Endodermal cell (in vitro differentiated cells): ENCODE measurements around the gene INPP5F. TPM values are rescaled to one million over a fixed set of nuclear protein-coding genes. Genes with fewer than 3 reads are reported as not detected.
A peak's percentile ranks its signal among the peaks of the same experiment; 100 is the strongest.

Source experiments
- DNase-seq: peaks from one replicate; pipeline ENCODE4 v3.0.0-alpha.2; 2017
- H3K27ac ChIP-seq: 2 replicates; pipeline ENCODE4 v1.5.1; 2013; ENCODE audit warnings: mild to moderate bottlenecking, low read depth, low read length, moderate library complexity
- H3K27me3 ChIP-seq: 2 replicates; pipeline ENCODE4 v1.6.1; 2013; ENCODE audit warnings: mild to moderate bottlenecking, low read length, moderate library complexity; ENCODE audit not compliant: insufficient read depth, control insufficient read depth, poor library complexity, severe bottlenecking
- H3K36me3 ChIP-seq: 2 replicates; pipeline ENCODE4 v1.7.0; 2013; ENCODE audit warnings: mild to moderate bottlenecking, low read length, moderate library complexity; ENCODE audit not compliant: control insufficient read depth, insufficient read depth
- H3K4me1 ChIP-seq: one replicate; pipeline ENCODE4 v1.7.0; 2013; ENCODE audit warnings: low read length; ENCODE audit not compliant: control insufficient read depth, insufficient read depth
- H3K4me3 ChIP-seq: 2 replicates; pipeline ENCODE4 v1.5.1; 2013; ENCODE audit warnings: mild to moderate bottlenecking, low read length, moderate library complexity
- H3K9ac ChIP-seq: 2 replicates; pipeline ENCODE4 v1.6.1; 2013; ENCODE audit warnings: mild to moderate bottlenecking, low read length, moderate library complexity; ENCODE audit not compliant: poor library complexity, severe bottlenecking; ENCODE audit errors: extremely low read depth
- H3K9me3 ChIP-seq: 2 replicates; pipeline ENCODE4 v1.6.1; 2013; ENCODE audit warnings: mild to moderate bottlenecking, low read length, moderate library complexity; ENCODE audit not compliant: control insufficient read depth
- H3K27ac Mint-ChIP-seq: 2 replicates; pipeline ENCODE4 v1.8.0; 2020; ENCODE audit warnings: mixed read lengths
- H3K27me3 Mint-ChIP-seq: 2 replicates; pipeline ENCODE4 v1.8.0; 2021; ENCODE audit warnings: mild to moderate bottlenecking, mixed read lengths; ENCODE audit not compliant: insufficient read depth
- H3K36me3 Mint-ChIP-seq: 2 replicates; pipeline ENCODE4 v1.8.0; 2020; ENCODE audit warnings: low read depth, mixed read lengths
- H3K4me1 Mint-ChIP-seq: 2 replicates; pipeline ENCODE4 v1.8.0; 2020; ENCODE audit warnings: mixed read lengths
- H3K4me3 Mint-ChIP-seq: 2 replicates; pipeline ENCODE4 v1.8.0; 2020; ENCODE audit warnings: mild to moderate bottlenecking, moderate library complexity, mixed read lengths
- H3K9me3 Mint-ChIP-seq: 2 replicates; pipeline ENCODE4 v1.8.0; 2020; ENCODE audit warnings: mild to moderate bottlenecking, mixed read lengths
- CTCF ChIP-seq: fragments of 200-600 bp; sonication (generic); conservative IDR thresholded peaks from 2 replicates; pipeline ENCODE4 v1.5.0; 2021; ENCODE audit warnings: antibody characterized with exemption, mild to moderate bottlenecking
- WGBS, 2 experiments: methylation state at CpG; one replicate each; pipeline versions ENCODE4 v1.1.5 to v1.1.7; 2013; ENCODE audit warnings: missing lambda C conversion rate in 2 of 2, mixed read lengths in 1 of 2; ENCODE audit not compliant: insufficient coverage in 1 of 2, insufficient read length in 1 of 2; 5-methylcytosine and 5-hydroxymethylcytosine counted together
- total RNA-seq, 2 donors: library from RNA; stranded (reverse); fragmentation: NEBNext Ultra II Directional in 1 of 2; extraction: Animal tissue kit (Norgen Biotek cat#: 25700) in 1 of 2; gene quantifications; 2 replicates in 1 of 2; 3 replicates in 1 of 2; pipeline ENCODE4 v1.2.1, GENCODE V29; 2021

Gene INPP5F
- total RNA-seq, 2 donors from 2014 or later = 74.4 to 75.6 TPM

DNA sequence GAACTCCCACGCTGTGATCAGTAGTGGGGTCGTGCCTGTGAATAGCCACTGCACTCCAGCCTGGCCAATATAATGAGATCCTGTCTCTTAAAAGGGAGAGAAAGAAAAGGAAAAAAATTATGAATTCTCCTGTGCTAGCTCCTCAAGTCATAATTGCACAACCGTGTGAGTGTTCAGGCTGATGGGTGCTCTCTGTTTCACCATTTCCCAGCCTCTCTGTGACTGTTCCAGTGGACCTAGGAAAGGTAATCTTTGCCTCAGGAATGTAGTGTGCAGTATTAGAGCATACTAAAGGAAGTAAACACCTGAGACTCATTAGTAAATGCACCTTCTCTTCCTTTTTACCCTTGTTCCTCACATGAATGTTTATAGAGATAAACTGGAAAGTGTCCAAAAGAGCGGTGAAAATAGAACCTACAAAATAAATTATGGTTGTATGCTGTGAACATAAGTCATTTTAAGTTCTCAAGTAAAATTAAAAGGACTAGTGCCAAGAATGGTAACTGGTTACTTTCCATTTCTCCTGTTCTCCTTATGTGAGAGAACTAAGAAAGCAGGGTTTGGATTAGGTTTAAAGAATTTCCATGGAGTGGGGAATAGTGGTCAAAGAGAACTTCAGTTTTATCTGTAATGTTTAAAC is 42.7 kb downstream of the INPP5F start:
- Mint-ChIP-seq H3K27ac (no peak overlapping the region), H3K9me3 (no peaks in the 10 kb centered on the region)

DNA sequence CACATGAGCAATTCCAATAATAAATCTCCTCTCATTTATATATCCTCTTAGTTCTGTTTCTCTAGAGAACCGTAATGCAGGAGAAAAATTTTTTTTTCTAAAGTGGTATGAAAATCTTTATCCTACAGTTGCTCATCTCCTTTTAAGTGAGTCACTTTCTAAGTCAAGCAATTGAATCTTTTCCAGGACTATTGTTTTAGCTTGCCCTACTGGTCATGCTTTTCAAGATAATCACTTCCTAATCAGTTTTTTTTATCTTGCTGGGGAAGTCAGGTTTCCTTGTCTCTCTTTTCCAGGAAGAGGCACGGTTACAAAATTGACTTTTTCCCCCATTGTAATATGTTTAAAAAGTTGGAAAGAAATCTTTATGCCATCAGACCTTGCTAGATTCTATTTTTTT is 44.0 kb downstream of the INPP5F start:
- no peaks in the 10 kb centered on the region for H3K36me3 Mint-ChIP-seq
- H3K27ac ChIP-seq = no peak overlapping the region
- TF ChIP-seq CTCF = no peak
- no peaks in the 10 kb centered on the region for H3K27me3 ChIP-seq
- peaks cover 11% of the 10 kb centered on the region for H3K4me1 Mint-ChIP-seq
- no peaks in the 10 kb centered on the region for H3K9me3 Mint-ChIP-seq
- H3K4me1 ChIP-seq = peaks cover 12% of the 10 kb centered on the region
- H3K27me3 Mint-ChIP-seq = no peaks in the 10 kb centered on the region
- no peak overlapping the region for H3K27ac Mint-ChIP-seq
- peak overlapping the region; percentile 4 for H3K4me3 ChIP-seq
- peaks cover 5% of the 10 kb centered on the region for H3K36me3 ChIP-seq
- H3K9ac ChIP-seq = no peak overlapping the region
- no peak overlapping the region for H3K4me3 Mint-ChIP-seq
- 80% methylated on average over 1 of the region's 2 CpGs; no CpG with 5 or more reads in 1 of the 2 experiments for WGBS, 2 experiments
- no peaks in the 10 kb centered on the region for H3K9me3 ChIP-seq
- DNase-seq = no peak

More for the DNA sequence above, 42.7 kb downstream of the INPP5F start:
- Histone ChIP-seq H3K4me1 (peaks cover 12% of the 10 kb centered on the region), H3K9me3 (no peaks in the 10 kb centered on the region), H3K27me3 (no peaks in the 10 kb centered on the region), H3K4me3 (no peak overlapping the region), H3K36me3 (peaks cover 5% of the 10 kb centered on the region), H3K9ac (no peak overlapping the region), H3K27ac (no peak overlapping the region)
- WGBS, 2 experiments = 90 to 91% methylated on average over 3 to 4 of the region's 4 CpGs
- Mint-ChIP-seq H3K36me3 (peaks cover 3% of the 10 kb centered on the region), H3K4me1 (peaks cover 11% of the 10 kb centered on the region), H3K27me3 (no peaks in the 10 kb centered on the region), H3K4me3 (no peak overlapping the region)
- no peak for DNase-seq
- TF ChIP-seq CTCF = no peak

- H3K27me3 Mint-ChIP-seq = no peaks in the 10 kb centered on the region
- H3K36me3 Mint-ChIP-seq = no peaks in the 10 kb centered on the region
- Histone ChIP-seq H3K4me3 (no peak overlapping the region), H3K27me3 (no peaks in the 10 kb centered on the region), H3K9ac (no peak overlapping the region), H3K36me3 (peaks cover 5% of the 10 kb centered on the region), H3K4me1 (peaks cover 12% of the 10 kb centered on the region), H3K9me3 (no peaks in the 10 kb centered on the region), H3K27ac (no peak overlapping the region)
- H3K27ac Mint-ChIP-seq = no peak overlapping the region
- WGBS, 2 experiments = 91 to 100% methylated on average over 2 of the region's 2 CpGs
- peaks cover 11% of the 10 kb centered on the region for H3K4me1 Mint-ChIP-seq
- no peak for TF ChIP-seq CTCF
- H3K4me3 Mint-ChIP-seq = no peak overlapping the region
- no peak for DNase-seq
- no peaks in the 10 kb centered on the region for H3K9me3 Mint-ChIP-seq
Observed at GRCh38 chr10:119770928-119771327, 45.1 kb downstream of the INPP5F start.
